Cardiac fibroblast (primary cell): ENCODE data around the gene CCDC134.

Experiments
- DNase-seq, 2 donors: peaks; one replicate each; pipeline versions ENCODE4 v3.0.0 to v3.0.0-alpha.2; 2010; ENCODE audit warnings: low read depth in 2 of 2
- H3K4me3 ChIP-seq, 2 donors: replicated peaks in 1 of 2; 1 replicate in 1 of 2; 2 replicates in 1 of 2; pipeline ENCODE4 v1.5.1; 2011; ENCODE audit warnings: low read depth in 2 of 2, low read length in 2 of 2, mild to moderate bottlenecking in 2 of 2, moderate library complexity in 1 of 2
- TF ChIP-seq, protein P1 (sequence below): IDR thresholded peaks from one replicate; pipeline ENCODE4 v1.5.1; 2011; ENCODE audit warnings: low read depth, mild to moderate bottlenecking, low read length, inconsistent platforms

CCDC134 gene

DNA sequence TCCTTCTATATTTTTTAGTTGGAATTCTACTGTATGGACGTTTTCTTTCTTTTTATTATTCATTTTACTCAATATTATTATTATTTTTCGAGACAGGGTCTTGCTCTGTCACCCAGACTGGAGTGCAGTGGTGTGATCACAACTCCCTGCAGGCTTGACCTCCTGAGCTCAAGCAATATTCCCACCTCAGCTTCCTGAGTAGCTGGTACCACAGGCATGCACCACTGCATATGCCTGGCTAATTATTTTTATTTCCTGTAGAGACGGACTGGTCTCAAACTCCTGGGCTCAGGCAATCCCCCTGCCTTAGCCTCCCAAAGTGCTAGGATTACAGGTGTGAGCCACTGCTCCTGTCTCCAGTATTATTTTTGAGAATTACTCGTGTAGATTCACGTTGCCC, 34.0 kb upstream of the CCDC134 start:
- no peak for DNase-seq
- no peak overlapping the region for H3K4me3 ChIP-seq
- TF ChIP-seq, protein P1, sequence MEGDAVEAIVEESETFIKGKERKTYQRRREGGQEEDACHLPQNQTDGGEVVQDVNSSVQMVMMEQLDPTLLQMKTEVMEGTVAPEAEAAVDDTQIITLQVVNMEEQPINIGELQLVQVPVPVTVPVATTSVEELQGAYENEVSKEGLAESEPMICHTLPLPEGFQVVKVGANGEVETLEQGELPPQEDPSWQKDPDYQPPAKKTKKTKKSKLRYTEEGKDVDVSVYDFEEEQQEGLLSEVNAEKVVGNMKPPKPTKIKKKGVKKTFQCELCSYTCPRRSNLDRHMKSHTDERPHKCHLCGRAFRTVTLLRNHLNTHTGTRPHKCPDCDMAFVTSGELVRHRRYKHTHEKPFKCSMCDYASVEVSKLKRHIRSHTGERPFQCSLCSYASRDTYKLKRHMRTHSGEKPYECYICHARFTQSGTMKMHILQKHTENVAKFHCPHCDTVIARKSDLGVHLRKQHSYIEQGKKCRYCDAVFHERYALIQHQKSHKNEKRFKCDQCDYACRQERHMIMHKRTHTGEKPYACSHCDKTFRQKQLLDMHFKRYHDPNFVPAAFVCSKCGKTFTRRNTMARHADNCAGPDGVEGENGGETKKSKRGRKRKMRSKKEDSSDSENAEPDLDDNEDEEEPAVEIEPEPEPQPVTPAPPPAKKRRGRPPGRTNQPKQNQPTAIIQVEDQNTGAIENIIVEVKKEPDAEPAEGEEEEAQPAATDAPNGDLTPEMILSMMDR = no peak

DNA sequence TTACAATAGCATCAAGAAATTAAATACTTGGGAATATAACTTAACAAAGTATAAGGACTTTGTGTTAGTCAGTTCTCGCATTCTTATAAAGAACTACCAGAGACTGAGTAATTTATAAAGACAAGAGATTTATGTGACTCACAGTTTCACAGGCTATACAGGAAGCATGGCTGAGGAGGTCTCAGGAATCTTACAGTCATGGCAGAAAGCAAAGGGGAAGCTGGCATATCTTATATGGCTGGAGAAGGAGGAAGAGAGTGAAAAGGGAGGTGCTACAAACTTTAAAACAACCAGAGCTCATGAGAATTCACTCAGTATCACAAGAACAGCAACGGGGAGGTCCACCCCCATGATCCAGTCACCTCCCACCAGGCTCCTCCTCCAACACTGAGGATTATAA, 32.0 kb upstream of the CCDC134 start:
- TF ChIP-seq, protein P1 = no peak
- peak; percentile 31 to 68 for DNase-seq
- no peak overlapping the region for H3K4me3 ChIP-seq

GRCh38 chr22:41770715-41771468, 29.6 kb upstream of the CCDC134 start:
- H3K4me3 ChIP-seq = no peak overlapping the region
- TF ChIP-seq, protein P1 = no peak
- no peak for DNase-seq

GRCh38 chr22:41772198-41772597, 28.3 kb upstream of the CCDC134 start:
- DNase-seq = no peak
- TF ChIP-seq, protein P1 = no peak
- no peak overlapping the region for H3K4me3 ChIP-seq

GRCh38 chr22:41772645-41773044, 27.8 kb upstream of the CCDC134 start:
- TF ChIP-seq, protein P1 = no peak
- no peak for DNase-seq
- H3K4me3 ChIP-seq = no peak overlapping the region

GRCh38 chr22:41775338-41775737, 25.1 kb upstream of the CCDC134 start:
- H3K4me3 ChIP-seq = no peak overlapping the region
- TF ChIP-seq, protein P1 = no peak
- no peak for DNase-seq

DNA sequence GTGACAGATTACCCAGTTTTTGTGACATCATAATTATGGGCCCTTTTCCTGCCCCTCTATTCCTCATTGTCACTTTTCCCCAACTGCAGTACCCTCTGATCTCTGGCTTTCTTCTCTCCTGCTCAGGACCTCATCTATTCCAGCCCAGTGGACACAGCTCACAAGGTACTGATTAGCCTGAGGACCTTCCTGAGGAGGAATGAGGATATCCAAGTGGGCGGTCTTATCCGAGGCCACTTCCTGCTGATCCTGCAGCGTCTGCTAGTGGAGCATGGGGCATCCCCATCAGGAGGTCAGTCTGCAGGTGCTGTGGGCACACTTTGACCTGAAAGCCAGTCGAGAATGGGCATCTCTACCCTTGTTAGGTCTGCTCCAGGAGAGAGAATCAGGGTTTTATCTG, 24.5 kb upstream of the CCDC134 start:
- no peak overlapping the region for H3K4me3 ChIP-seq
- DNase-seq = no peak
- TF ChIP-seq, protein P1 = no peak
